MM.1S (cell line): Measurements from ENCODE around the gene CTCF.
A peak's percentile ranks its signal among the peaks of the same experiment; 100 is the strongest.

ENCODE experiments used
- DNase-seq: peaks from one replicate; pipeline ENCODE4 v3.0.0-alpha.2; 2015
- H2AFZ ChIP-seq: fragments of 300-600 bp; sonication (generic); 2 replicates; pipeline ENCODE4 v1.6.0; 2016; ENCODE audit warnings: antibody characterized with exemption, low read length
- H3F3A ChIP-seq: fragments of 300-600 bp; sonication (generic); 2 replicates; pipeline ENCODE4 v1.6.1; 2016; ENCODE audit warnings: mild to moderate bottlenecking, antibody characterized with exemption, low read length, moderate library complexity, mixed read lengths; ENCODE audit not compliant: insufficient read depth
- H3K27ac ChIP-seq: fragments of 300-600 bp; sonication (generic); 2 replicates; pipeline ENCODE4 v1.5.1; 2016; ENCODE audit warnings: mild to moderate bottlenecking, low read length
- H3K27me3 ChIP-seq: fragments of 300-600 bp; sonication (generic); replicated peaks from 2 replicates; pipeline ENCODE4 v1.6.0; 2016; ENCODE audit warnings: low read length; ENCODE audit not compliant: insufficient read depth
- H3K36me3 ChIP-seq: fragments of 300-600 bp; sonication (generic); replicated peaks from 2 replicates; pipeline ENCODE4 v1.6.1; 2016; ENCODE audit warnings: mild to moderate bottlenecking, low read length, mixed read lengths; ENCODE audit not compliant: insufficient read depth
- H3K4me1 ChIP-seq: fragments of 300-600 bp; sonication (generic); 2 replicates; pipeline ENCODE4 v1.6.1; 2016; ENCODE audit warnings: low read length, mixed read lengths
- H3K4me2 ChIP-seq: fragments of 300-600 bp; sonication (generic); 2 replicates; pipeline ENCODE4 v1.6.0; 2016; ENCODE audit warnings: low read depth, low read length
- H3K4me3 ChIP-seq: fragments of 300-600 bp; sonication (generic); 2 replicates; pipeline ENCODE4 v1.5.1; 2016; ENCODE audit warnings: low read length, mixed read lengths
- H3K79me2 ChIP-seq: fragments of 300-600 bp; sonication (generic); 2 replicates; pipeline ENCODE4 v1.6.1; 2016; ENCODE audit warnings: mixed run types, low read length, mixed read lengths
- H3K9ac ChIP-seq: fragments of 300-600 bp; sonication (generic); 2 replicates; pipeline ENCODE4 v1.6.1; 2016; ENCODE audit warnings: low read length, mixed read lengths
- H3K9me2 ChIP-seq: fragments of 300-600 bp; sonication (generic); replicated peaks from 2 replicates; pipeline ENCODE4 v1.6.1; 2016; ENCODE audit warnings: mild to moderate bottlenecking, low read length, mixed read lengths; ENCODE audit not compliant: insufficient read depth
- H3K9me3 ChIP-seq: fragments of 300-600 bp; sonication (generic); replicated peaks from 2 replicates; pipeline ENCODE4 v1.6.1; 2016; ENCODE audit warnings: mild to moderate bottlenecking, low read length, mixed read lengths; ENCODE audit not compliant: insufficient read depth
- H4K20me1 ChIP-seq: fragments of 300-600 bp; sonication (generic); 2 replicates; pipeline ENCODE4 v1.6.1; 2016; ENCODE audit warnings: mild to moderate bottlenecking, low read length, moderate library complexity, mixed read lengths; ENCODE audit not compliant: insufficient read depth
- CTCF ChIP-seq: fragments of 300-600 bp; sonication (generic); IDR thresholded peaks from 2 replicates; pipeline ENCODE4 v1.5.1; 2016; ENCODE audit warnings: antibody characterized with exemption, low read length, mixed read lengths
- EZH2 ChIP-seq: fragments of 300-600 bp; sonication (generic); optimal IDR thresholded peaks from 2 replicates; pipeline ENCODE3; 2017; ENCODE audit warnings: low read depth, mild to moderate bottlenecking, antibody characterized with exemption, low read length, mixed read lengths
- EZH2phosphoT487 ChIP-seq: fragments of 300-600 bp; sonication (generic); IDR thresholded peaks from 2 replicates; pipeline ENCODE4 v1.6.1; 2018; ENCODE audit warnings: antibody characterized with exemption, low read length

The CTCF gene

GRCh38 chr16:67529582-67530012 lies 32.7 kb upstream of the CTCF start:
- H3K27ac ChIP-seq = peak overlapping the region; percentile 28; the same call in 1 of the 2 replicates
- H3K79me2 ChIP-seq = peaks cover 46% of the 10 kb centered on the region
- H2AFZ ChIP-seq = peak overlapping the region; percentile 35
- no peaks in the 10 kb centered on the region for H3K27me3 ChIP-seq
- H3K36me3 ChIP-seq = no peaks in the 10 kb centered on the region
- peak overlapping the region; percentile 99 for H3K4me2 ChIP-seq
- H3K9ac ChIP-seq = peak overlapping the region; percentile 74
- DNase-seq = peak; percentile 42
- H4K20me1 ChIP-seq = no peaks in the 10 kb centered on the region
- H3K9me2 ChIP-seq = no peaks in the 10 kb centered on the region
- peaks cover 15% of the 10 kb centered on the region for H3K4me1 ChIP-seq
- H3K9me3 ChIP-seq = no peaks in the 10 kb centered on the region
- H3F3A ChIP-seq = peaks cover 4% of the 10 kb centered on the region; the same call in 1 of the 2 replicates
- peak overlapping the region; percentile 92 for H3K4me3 ChIP-seq
- no peak for TF ChIP-seq EZH2phosphoT487
- TF ChIP-seq EZH2 = no peak
- no peak for TF ChIP-seq CTCF

GRCh38 chr16:67530013-67530939 lies 32.0 kb upstream of the CTCF start:
- peak overlapping the region; percentile 99 for H3K4me2 ChIP-seq

GRCh38 chr16:67531247-67531646 lies 31.1 kb upstream of the CTCF start:
- H2AFZ ChIP-seq = no peak overlapping the region
- no peak overlapping the region for H3K27ac ChIP-seq
- peaks cover 4% of the 10 kb centered on the region; the same call in 1 of the 2 replicates for H3F3A ChIP-seq
- H3K4me2 ChIP-seq = peak overlapping the region; percentile 99; the same call in 1 of the 2 replicates
- TF ChIP-seq CTCF (no peak), EZH2 (no peak), EZH2phosphoT487 (no peak)
- no peak overlapping the region for H3K4me3 ChIP-seq
- H3K9ac ChIP-seq = no peak overlapping the region
- no peak for DNase-seq
- H3K9me3 ChIP-seq = no peaks in the 10 kb centered on the region
- H4K20me1 ChIP-seq = no peaks in the 10 kb centered on the region
- H3K36me3 ChIP-seq = no peaks in the 10 kb centered on the region
- H3K9me2 ChIP-seq = no peaks in the 10 kb centered on the region
- H3K79me2 ChIP-seq = peaks cover 50% of the 10 kb centered on the region
- peaks cover 10% of the 10 kb centered on the region for H3K4me1 ChIP-seq
- H3K27me3 ChIP-seq = no peaks in the 10 kb centered on the region

More at GRCh38 chr16:67530013-67530939, 32.0 kb upstream of the CTCF start:
- no peak for TF ChIP-seq EZH2
- TF ChIP-seq CTCF = no peak
- no peak for TF ChIP-seq EZH2phosphoT487
- Histone ChIP-seq H3K27me3 (no peaks in the 10 kb centered on the region), H3K79me2 (peaks cover 50% of the 10 kb centered on the region), H3K4me3 (peak overlapping the region; percentile 92), H2AFZ (peak overlapping the region; percentile 35), H3K9me2 (no peaks in the 10 kb centered on the region), H3K27ac (peak overlapping the region; percentile 28; the same call in 1 of the 2 replicates), H3K9ac (peak overlapping the region; percentile 74), H3K9me3 (no peaks in the 10 kb centered on the region), H3F3A (peaks cover 4% of the 10 kb centered on the region; the same call in 1 of the 2 replicates), H3K36me3 (no peaks in the 10 kb centered on the region), H4K20me1 (no peaks in the 10 kb centered on the region), H3K4me1 (peaks cover 15% of the 10 kb centered on the region)
- peak; percentile 53 for DNase-seq
